Stimulated activated CD4-positive, alpha-beta T cell treated with anti-CD3 and anti-CD28 coated beads, Interleukin-4, amount 100 ng/mL, for 24 hours (primary cell): Measurements from ENCODE around the gene DAGLA.

Source experiments
- DNase-seq: peaks from one replicate; pipeline ENCODE4 v3.0.0-alpha.2; 2020

Gene DAGLA

GRCh38 chr11:61769946-61770683 is 89.9 kb downstream of the DAGLA start:
- no peak for DNase-seq

DNA sequence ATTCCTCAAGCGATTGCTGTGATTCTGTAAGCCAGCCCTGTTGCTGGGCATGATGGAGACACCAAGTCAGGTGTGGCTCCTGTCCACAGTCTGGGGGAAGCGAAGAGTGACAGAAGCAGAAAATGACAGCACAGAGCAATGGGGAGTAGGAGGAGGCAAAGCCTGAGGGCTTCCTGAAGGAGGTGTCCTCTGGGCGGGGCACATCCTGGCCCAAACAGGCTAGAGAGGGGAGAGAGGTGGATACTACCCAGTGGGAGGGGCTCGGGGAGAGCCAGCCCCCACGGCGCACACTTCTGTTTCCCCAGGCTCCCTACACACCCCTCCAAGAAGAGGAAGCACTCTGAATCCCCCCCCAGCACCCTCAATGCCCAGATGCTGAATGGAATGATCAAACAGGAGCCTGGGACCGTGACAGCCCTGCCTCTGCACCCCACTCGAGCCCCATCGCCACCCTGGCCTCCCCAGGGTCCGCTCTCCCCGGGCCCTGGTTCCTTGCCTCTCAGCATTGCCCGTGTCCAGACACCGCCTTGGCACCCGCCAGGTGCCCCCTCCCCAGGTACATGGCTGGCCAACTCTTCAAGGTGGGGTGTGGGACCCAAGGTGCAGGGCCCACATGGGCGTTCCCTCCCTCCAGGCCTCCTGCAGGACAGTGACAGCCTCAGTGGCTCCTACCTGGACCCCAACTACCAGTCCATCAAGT is 91.2 kb downstream of the DAGLA start:
- no peak for DNase-seq

DNA sequence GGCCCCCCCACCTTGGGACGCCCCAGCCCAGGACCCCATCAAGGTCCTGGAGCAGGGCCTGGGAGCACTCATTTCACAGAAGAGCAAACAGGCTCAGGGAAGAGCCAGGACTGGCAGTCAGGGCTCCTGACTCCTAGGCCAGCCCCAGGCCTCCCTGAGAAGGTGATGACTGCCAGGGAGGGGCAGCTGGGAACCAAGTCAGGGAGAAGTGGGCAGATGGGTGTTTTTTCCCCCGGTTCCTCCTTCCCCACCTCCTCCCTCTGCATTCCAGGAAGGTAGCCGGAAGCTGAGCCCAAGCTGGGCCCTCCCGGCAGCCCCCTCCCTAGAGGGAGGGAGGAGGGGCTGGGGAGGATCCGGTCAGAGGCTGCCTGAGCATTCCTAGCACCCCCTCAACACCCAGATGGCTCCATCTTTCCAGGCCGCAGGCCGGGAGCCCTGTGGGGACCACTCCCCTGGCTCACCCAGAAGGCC is 91.8 kb downstream of the DAGLA start:
- no peak for DNase-seq

DNA sequence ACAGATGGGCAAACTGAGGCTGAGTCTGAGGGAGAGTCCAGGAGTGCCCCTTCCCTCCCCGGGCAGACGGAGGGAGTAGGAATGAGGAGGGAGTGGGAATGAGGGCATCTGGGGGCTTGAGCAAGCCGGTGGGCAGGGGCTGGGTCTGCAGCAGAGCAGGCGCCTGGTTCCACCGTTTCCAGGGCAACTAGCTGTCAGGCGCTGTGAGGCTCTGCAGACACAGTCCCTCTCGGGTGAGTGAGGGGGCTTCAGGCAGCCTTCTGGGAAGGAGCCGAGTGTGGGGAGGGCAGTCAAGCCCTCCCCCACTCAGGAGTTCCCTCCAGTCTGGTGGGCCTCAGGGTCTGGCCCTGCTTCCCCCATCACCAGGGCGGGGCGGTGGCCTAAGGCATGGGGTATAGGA is 93.2 kb downstream of the DAGLA start:
- no peak for DNase-seq

DNA sequence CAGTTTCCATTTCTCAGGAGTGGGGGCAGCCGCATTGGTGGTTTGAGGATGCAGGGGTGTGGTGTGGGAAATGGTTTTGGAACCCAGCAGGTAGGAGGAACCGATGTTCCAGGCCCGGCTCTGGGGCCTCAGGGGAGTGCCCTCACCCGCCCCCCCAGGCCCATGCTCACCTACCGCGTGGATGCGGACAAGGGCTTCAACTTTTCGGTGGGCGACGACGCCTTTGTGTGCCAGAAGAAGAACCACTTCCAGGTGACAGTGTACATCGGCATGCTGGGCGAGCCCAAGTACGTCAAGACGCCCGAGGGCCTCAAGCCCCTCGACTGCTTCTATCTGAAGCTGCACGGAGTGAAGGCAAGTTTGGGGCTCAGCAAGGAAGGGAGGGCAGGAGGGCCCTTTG is 93.6 kb downstream of the DAGLA start:
- DNase-seq = no peak

DNA sequence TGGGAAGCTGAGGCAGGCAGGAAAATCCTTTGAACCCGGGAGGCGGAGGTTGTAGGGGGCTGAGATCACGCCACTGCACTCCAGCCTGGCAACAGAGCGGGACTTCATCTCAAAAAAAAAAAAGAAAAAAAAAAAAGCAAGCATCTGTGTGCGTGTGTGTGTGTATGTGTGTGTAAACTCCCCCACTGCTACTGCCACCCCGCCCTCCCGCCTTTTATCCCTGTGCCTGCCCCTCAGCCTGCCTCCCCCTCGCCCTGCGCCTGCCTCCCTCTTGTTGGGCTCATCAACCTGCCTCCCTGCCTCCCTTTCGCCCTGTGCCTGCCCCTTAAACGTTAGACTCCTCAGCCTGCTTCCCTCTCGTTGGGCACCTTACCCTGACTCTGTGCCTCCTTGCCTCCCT is 94.2 kb downstream of the DAGLA start:
- DNase-seq = no peak

DNA sequence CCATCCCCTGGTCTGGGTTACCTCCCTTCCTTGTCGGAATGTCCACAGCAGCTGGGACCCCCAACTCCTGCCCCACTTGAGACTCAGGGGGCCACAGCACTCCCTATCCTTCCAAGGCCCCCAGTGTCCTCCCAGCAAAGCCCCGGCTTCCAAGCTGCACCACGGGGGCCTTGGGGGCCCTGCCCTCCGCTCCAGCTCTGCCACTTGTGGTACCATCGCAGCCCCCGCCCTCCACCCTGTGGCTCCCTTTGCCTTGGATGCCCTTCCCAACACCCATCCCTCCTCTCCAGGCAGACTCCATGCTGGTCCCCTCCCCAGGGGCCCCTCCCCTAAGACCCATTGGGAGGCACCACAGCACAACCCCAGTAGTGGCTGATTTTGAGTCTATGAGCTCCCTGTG is 94.9 kb downstream of the DAGLA start:
- DNase-seq = no peak

DNA sequence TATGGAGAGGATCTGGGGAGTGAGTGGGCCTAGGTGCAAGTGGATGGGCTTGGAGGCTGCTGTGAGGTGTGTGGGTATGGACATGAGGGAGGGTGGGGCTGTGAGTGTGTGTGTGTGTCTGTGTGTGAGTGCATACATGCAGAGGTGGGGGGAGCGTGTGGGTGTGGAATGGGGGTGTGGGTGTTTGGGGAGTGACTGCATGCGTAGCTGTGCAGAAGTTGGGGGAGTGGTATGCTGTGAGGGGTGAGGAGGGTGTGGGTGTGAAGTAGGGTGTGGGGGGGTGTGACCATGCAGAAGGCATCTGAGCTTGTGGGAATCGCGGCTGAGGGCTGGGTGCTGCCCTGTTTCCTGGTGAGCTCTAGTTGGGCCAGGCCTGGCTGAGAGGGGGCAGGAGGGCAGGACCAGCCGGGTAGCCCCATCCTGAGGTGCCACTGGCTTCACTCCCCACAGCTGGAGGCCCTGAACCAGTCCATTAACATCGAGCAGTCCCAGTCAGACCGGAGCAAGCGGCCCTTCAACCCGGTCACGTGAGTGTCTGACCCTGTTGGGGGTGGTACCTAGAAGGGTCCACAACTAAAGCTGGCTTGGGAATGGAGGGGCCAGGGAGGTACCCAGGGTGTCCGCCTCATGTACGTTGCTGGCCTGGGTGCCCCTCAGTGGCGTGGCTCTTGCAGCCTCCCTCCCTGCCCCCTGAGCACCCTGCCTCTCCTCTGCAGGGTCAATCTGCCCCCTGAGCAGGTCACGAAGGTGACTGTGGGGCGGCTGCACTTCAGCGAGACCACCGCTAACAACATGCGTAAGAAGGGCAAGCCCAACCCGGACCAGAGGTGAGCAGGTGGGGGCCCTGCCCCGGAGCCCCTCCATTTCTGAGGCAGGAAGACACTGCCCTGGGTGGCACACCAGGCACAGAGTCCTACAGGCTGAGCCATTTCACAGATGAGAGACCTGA is 95.7 kb downstream of the DAGLA start:
- DNase-seq = no peak

DNA sequence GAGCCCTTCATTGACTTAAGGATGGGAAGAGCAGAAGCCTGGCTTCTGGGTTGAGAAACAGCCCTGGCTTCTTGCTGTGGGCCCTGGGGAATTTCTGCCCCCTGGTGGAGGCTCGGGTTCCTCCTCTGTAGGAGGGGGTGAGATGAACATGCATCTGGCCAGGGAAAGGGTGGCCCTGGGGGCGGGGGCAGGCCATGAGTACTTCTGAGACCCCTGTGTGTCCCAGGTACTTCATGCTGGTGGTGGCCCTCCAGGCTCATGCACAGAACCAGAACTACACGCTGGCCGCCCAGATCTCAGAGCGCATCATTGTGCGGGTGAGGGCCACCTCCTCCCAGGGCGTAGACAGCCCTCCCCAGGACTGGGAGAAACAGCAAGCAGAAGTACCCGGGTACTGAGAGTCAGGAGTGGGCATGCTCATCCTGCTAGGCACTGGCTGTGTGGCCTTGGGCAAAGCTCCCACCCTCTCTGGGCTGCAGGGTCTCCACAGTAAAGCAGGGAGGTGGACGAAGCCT is 96.4 kb downstream of the DAGLA start:
- DNase-seq = peak; percentile 65

DNA sequence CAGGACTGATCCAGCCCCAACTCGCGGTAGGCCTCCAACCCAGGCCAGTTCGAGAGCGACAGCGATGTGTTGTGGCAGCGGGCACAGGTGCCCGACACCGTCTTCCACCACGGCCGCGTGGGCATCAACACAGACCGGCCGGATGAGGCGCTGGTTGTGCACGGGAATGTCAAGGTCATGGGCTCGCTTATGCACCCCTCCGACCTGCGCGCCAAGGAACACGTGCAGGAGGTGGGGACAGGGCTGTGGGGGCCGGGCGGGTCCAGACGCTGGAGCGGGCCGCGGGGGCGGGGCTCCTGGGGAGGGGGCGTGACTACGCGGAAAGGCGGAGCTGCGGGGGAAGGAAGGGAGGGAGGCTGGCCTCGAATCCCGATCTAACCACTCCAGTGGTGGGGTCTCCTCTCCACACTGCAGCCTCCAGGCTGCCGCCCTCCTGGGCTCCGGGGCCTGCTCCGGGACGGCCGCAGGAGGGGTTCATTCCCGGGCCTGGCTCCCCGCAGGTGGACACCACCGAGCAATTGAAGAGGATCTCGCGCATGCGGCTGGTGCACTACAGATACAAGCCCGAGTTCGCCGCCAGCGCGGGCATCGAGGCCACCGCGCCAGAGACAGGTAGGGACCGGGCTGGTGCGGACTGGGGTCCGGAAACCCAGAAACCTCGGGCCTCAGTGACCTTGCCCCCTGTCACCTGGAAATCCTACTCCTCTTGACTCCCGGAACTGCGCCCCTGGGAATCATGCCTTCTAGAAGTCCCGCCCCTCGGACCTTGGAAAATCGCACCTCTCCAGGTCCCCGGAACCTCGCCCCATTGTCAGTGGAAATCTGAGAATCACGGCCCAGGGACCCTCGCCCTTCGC is 97.3 kb downstream of the DAGLA start:
- DNase-seq = peak; percentile 58

DNA sequence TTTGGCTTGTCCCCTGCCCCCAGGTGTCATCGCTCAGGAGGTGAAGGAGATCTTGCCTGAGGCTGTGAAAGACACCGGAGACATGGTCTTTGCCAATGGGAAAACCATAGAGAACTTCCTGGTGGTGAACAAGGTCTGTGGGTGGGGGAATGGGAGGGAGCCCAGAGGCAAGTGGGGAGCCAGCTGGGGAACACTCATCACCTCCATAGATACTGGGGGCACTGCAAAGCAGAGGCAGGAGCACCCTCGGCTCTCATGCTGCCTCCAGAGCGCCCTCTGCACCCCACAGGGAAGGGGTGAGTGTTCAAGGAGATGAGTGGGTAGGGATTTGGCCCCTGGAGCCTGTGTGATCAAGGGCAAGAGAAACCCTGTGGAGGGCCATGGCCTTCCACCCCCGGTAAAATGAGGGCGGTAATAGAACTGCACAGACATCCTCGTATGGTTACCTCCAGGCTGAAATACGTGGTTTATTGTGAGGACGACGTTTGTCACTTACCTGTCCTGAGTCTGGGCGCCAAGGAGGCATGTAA is 98.2 kb downstream of the DAGLA start:
- DNase-seq = no peak

- DNase-seq = no peak
Measured at GRCh38 chr11:61778920-61779650, 98.9 kb downstream of the DAGLA start.

GRCh38 chr11:61779666-61780525 is 99.7 kb downstream of the DAGLA start:
- DNase-seq = no peak

DNA sequence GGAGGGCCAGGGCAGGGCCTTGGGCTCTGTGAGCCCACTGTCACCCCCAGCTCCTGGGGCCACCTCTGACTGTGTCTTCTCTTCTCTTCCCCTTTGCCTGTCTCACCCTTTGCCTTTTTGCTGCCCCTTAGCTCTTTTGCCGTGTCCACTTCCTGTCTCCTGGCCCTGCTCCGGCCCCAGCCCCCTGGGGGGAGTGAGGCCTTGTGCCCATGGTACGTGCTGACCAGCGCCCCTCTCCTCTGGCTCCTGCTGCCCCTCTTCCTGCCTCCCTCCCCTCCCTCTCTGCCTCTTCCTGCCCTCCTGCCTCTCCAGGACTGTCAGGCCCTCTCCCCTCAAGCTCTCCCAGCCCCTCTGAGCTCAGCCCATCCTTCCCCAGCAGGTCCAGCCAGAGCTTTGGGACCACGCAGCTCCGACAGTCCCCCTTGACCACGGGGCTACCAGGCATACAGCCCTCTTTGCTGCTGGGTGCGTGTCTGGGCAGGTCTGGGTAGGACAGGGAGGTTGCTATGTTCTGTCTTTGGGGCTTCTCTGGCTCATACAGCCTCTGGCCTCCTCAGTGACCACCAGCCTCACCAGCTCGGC is 100.5 kb downstream of the DAGLA start:
- DNase-seq = no peak

DNA sequence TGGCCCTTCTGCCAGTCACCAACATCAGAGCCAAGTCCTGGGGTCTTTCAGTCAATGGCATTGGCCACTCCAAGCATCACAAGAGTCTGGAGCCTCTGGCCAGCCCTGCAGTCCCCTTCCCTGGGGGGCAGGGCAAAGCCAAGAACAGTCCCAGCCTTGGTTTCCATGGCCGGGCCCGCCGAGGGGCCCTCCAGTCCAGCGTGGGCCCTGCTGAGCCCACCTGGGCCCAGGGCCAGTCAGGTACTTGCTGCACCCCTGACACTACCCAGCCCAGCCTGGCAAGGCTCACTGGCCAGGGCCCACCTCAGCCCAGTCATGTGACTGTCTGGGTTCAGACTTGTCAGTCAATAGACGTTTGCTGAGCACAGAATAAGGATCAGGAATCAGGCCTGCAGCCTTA is 101.4 kb downstream of the DAGLA start:
- DNase-seq = no peak

DNA sequence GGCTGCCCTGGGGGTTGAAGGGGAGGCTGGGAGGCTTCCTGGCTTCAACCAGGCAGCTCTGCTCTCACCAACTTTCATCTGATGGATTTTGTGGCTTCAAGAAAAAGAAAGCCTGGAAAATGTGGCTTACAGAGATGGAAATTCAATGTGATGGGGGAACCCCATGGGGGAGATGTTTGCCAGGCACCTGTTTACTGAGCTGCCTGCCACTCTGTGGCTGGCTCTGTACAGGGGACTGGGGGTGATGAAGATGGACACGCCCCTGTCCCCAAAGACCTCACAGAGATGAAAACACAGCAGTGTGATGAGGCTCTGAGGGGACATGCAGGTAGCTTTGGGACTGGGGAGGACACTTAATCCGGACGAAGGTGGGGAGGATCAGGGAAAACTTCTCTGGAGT is 102.1 kb downstream of the DAGLA start:
- DNase-seq = no peak

GRCh38 chr11:61782841-61783240 is 102.7 kb downstream of the DAGLA start:
- no peak for DNase-seq

- no peak for DNase-seq
Measured at GRCh38 chr11:61783717-61784505, 103.7 kb downstream of the DAGLA start.

DNA sequence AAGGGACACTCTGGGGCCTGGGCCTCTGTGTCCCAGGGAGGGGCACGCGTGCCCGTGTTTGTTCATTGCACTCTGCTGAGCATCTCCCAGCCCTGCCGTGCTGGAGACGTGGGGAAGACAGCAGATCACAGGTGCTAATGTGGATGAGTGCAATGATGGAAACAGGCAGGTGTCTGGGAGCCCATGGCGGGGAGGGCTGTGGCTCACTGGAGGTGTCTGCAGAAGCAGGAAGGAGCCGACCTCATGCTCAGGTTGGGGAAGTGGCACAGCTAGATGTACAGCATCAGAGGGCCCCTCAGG is 104.3 kb downstream of the DAGLA start:
- DNase-seq = no peak
